Gastrocnemius medialis (tissue), 4 donors: ENCODE measurements around the gene C10orf120. TPM values are rescaled to one million over a fixed set of nuclear protein-coding genes. Genes with fewer than 3 reads are reported as not detected.

ENCODE experiments used
- ATAC-seq, 2 donors: fragments of 150-250 bp; one replicate each; pipeline ENCODE4 v1.9.1; 2016
- DNase-seq, 2 donors: peaks; one replicate each; pipeline ENCODE4 v3.0.0-alpha.2; 2019
- H3K27ac ChIP-seq, 4 donors: fragments of 200-600 bp; sonication (generic); 1 replicate in 1 of 4; 2 replicates in 3 of 4; pipeline ENCODE4 v1.5.1; 2016 to 2018; ENCODE audit warnings: mild to moderate bottlenecking in 2 of 4, moderate library complexity in 1 of 4
- H3K27me3 ChIP-seq, 3 donors: fragments of 200-600 bp; sonication (generic) in 2 of 3; 1 replicate in 1 of 3; 2 replicates in 2 of 3; pipeline versions ENCODE4 v1.5.1 to v1.6.0; 2016 to 2019; ENCODE audit warnings: mild to moderate bottlenecking in 1 of 3, moderate library complexity in 1 of 3
- H3K36me3 ChIP-seq, 2 donors: fragments of 200-600 bp; sonication (generic) in 1 of 2; one replicate each; pipeline ENCODE4 v1.5.1; 2017 to 2018
- H3K4me1 ChIP-seq, 2 donors: fragments of 200-600 bp; sonication (generic) in 1 of 2; one replicate each; pipeline ENCODE4 v1.5.1; 2016 to 2017; ENCODE audit warnings: mild to moderate bottlenecking in 2 of 2
- H3K4me3 ChIP-seq, 4 donors: fragments of 200-600 bp; sonication (generic) in 3 of 4; 1 replicate in 1 of 4; 2 replicates in 3 of 4; pipeline ENCODE4 v1.5.1; 2016 to 2019; ENCODE audit warnings: mild to moderate bottlenecking in 2 of 4
- H3K9me3 ChIP-seq, 3 donors: fragments of 200-600 bp; sonication (generic) in 2 of 3; 1 replicate in 1 of 3; 2 replicates in 2 of 3; pipeline ENCODE4 v1.5.1; 2016 to 2019
- CTCF ChIP-seq, 5 experiments: fragments of 450-650 bp in 3 of 5; fragments of 200-600 bp in 2 of 5; sonication (generic) in 2 of 5; IDR thresholded peaks in 4 of 5; conservative IDR thresholded peaks in 1 of 5; 1 replicate in 4 of 5; 2 replicates in 1 of 5; pipeline ENCODE4 v1.5.1; 2016 to 2019; ENCODE audit warnings: antibody characterized with exemption in 5 of 5, mild to moderate bottlenecking in 3 of 5, moderate library complexity in 3 of 5
- POLR2A ChIP-seq, 2 donors: fragments of 450-650 bp; IDR thresholded peaks; one replicate each; pipeline ENCODE4 v1.6.1; 2017; ENCODE audit warnings: antibody characterized with exemption in 2 of 2, mild to moderate bottlenecking in 2 of 2, moderate library complexity in 2 of 2
- in situ Hi-C, 4 donors: fragments of 200-750 bp; cut with MboI; loops; one replicate each; pipeline versions ENCODE4 v1.15.0 to v1.8.0; 2017; ENCODE audit warnings: low sequenced_read_pairs in 4 of 4
- intact Hi-C: fragments of 100-400 bp; cut with DNase I; formaldehyde crosslinking; loops from one replicate; pipeline ENCODE4 v1.15.1; 2023; ENCODE audit warnings: low total_unique reads
- total RNA-seq, 4 donors: library from RNA; depleted of rRNA; stranded (reverse); fragments of >200 nt; gene quantifications; one replicate each; pipeline versions ENCODE4 v1.1.0 to v1.2.3, GENCODE V29; 2016

C10orf120 gene
- total RNA-seq, 4 donors from 2014 or later = not detected

GRCh38 chr10:122702275-122702674 is 2.6 kb upstream of the C10orf120 start:
- ATAC-seq = no peak
- H3K27me3 ChIP-seq = no peaks in the 10 kb centered on the region
- no peak overlapping the region for H3K4me3 ChIP-seq
- intact Hi-C loops (loop anchor here (5.0 kb wide), 1 partner anchor 405 kb away; no protein-coding TSS in a partner anchor), in situ Hi-C loops (no loop called here)
- no peak for DNase-seq
- H3K36me3 ChIP-seq = no peaks in the 10 kb centered on the region
- H3K4me1 ChIP-seq = no peaks in the 10 kb centered on the region
- H3K27ac ChIP-seq = no peak overlapping the region
- H3K9me3 ChIP-seq = no peaks in the 10 kb centered on the region
- TF ChIP-seq POLR2A (IDR thresholded peaks at IDR 0.05) (no peak), CTCF (IDR thresholded peaks at IDR 0.05 in 4 of 5, conservative IDR thresholded peaks at IDR 0.05 in 1 of 5) (no peak)

GRCh38 chr10:122701652-122702051 is 2.0 kb upstream of the C10orf120 start:
- DNase-seq = no peak
- no peaks in the 10 kb centered on the region for H3K36me3 ChIP-seq
- TF ChIP-seq POLR2A (IDR thresholded peaks at IDR 0.05) (no peak), CTCF (IDR thresholded peaks at IDR 0.05 in 4 of 5, conservative IDR thresholded peaks at IDR 0.05 in 1 of 5) (no peak)
- H3K9me3 ChIP-seq = no peaks in the 10 kb centered on the region
- no peak overlapping the region for H3K4me3 ChIP-seq
- H3K27ac ChIP-seq = no peak overlapping the region
- in situ Hi-C loops (no loop called here), intact Hi-C loops (loop anchor here (5.0 kb wide), 1 partner anchor 404 kb away; no protein-coding TSS in a partner anchor)
- H3K4me1 ChIP-seq = no peaks in the 10 kb centered on the region
- no peak for ATAC-seq
- no peaks in the 10 kb centered on the region for H3K27me3 ChIP-seq

- Histone ChIP-seq H3K4me1 (no peaks in the 10 kb centered on the region), H3K27ac (no peak overlapping the region), H3K27me3 (peaks cover 0 to 2% (median 0%) of the 10 kb centered on the region in 3 donors), H3K9me3 (no peaks in the 10 kb centered on the region), H3K36me3 (no peaks in the 10 kb centered on the region), H3K4me3 (no peak overlapping the region)
- in situ Hi-C loops (no loop called here), intact Hi-C loops (no loop called here)
- ATAC-seq (no peak), DNase-seq (no peak)
- TF ChIP-seq POLR2A (IDR thresholded peaks at IDR 0.05) (no peak), CTCF (IDR thresholded peaks at IDR 0.05 in 4 of 5, conservative IDR thresholded peaks at IDR 0.05 in 1 of 5) (no peak)
Observed at GRCh38 chr10:122696687-122697086, 3.0 kb downstream of the C10orf120 start.

GRCh38 chr10:122692744-122693143 is 6.9 kb downstream of the C10orf120 start:
- no peaks in the 10 kb centered on the region for H3K4me1 ChIP-seq
- no peak overlapping the region for H3K4me3 ChIP-seq
- ATAC-seq (no peak), DNase-seq (no peak)
- intact Hi-C loops = no loop called here
- no peaks in the 10 kb centered on the region for H3K36me3 ChIP-seq
- peaks cover 0 to 3% (median 0%) of the 10 kb centered on the region in 3 donors for H3K27me3 ChIP-seq
- no peaks in the 10 kb centered on the region for H3K9me3 ChIP-seq
- no peak overlapping the region for H3K27ac ChIP-seq
- in situ Hi-C loops = no loop called here
- TF ChIP-seq POLR2A (IDR thresholded peaks at IDR 0.05) = no peak
- no peak for TF ChIP-seq CTCF (IDR thresholded peaks at IDR 0.05 in 4 of 5, conservative IDR thresholded peaks at IDR 0.05 in 1 of 5)
